ENCODE data around the gene CDKAL1. TPM values are rescaled to one million over a fixed set of nuclear protein-coding genes. Genes with fewer than 3 reads are reported as not detected.

The CDKAL1 gene
- total and polyA plus RNA-seq, 9 of the 15 experiments (the other 6 are each of a cell fraction or from before 2014, with no cell fraction given) = 11.2 to 36.3 (median 20.1) TPM

DNA sequence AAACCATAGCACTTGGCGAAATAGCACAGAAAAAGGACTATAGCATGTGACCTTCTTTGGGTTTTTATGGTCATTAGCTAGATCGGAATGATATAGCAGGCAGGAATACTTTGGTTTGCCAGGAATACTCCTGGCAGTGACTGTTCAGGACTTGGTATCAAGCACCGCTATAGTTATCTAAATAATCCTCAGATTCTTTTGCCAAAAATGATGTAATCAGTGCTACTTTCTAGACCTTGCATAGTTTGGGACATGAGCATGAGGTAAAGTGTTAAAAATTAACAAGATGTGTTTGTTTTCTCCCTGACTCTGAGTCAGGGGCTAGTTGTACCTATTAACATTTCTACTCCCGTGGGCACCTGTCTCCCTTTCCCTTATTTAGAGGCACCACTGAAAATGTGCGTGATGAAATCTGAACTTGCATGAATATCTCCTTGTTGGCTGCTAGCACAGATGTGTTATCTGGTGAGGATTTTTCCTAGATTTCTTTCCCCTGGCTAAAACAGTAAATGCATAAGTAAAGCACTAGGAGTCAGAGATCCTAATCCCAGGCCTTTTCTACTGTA is 511.0 kb downstream of the CDKAL1 start:
- in situ Hi-C loops (cut with MboI) = no loop called here
- H4K20me1 ChIP-seq (replicated peaks; ENCODE audit: control insufficient read depth, insufficient read depth, low read length) = no peaks in the 10 kb centered on the region
- no peak overlapping the region for H3K27ac ChIP-seq (ENCODE audit: extremely low read depth, low read depth, low read length)
- WGBS (ENCODE audit: insufficient coverage, low coverage, missing lambda C conversion rate) = 57% methylated on average over 5 of the region's 5 CpGs
- no peak overlapping the region for H2AFZ ChIP-seq (ENCODE audit: low read depth, low read length)
- ChIA-PET POLR2A (no interaction called here), CTCF (ENCODE audit: low intra/inter-chr PET ratio) (no interaction called here)
- intact Hi-C loops (cut with micrococcal nuclease) = no loop called here
- H3K9ac ChIP-seq (ENCODE audit: insufficient read depth in 1 of 2, low read depth in 2 of 2, low read length in 2 of 2) = no peak overlapping the region
- H3K9me1 ChIP-seq (ENCODE audit: control insufficient read depth, insufficient read depth, low read length) = no peaks in the 10 kb centered on the region
- H3K4me1 ChIP-seq (replicated peaks in 1 of 2; ENCODE audit: control insufficient read depth in 2 of 2, insufficient read depth in 2 of 2, low read length in 2 of 2) = no peaks in the 10 kb centered on the region
- no peak overlapping the region for H3K4me3 ChIP-seq
- H3K79me2 ChIP-seq (ENCODE audit: control insufficient read depth, insufficient read depth, low read length) = no peaks in the 10 kb centered on the region
- no peak for FAIRE-seq
- DNase-seq (ENCODE audit: extremely low read depth in 1 of 4, low spot score in 3 of 4) = no peak
- no peaks in the 10 kb centered on the region for H3K36me3 ChIP-seq (ENCODE audit: control insufficient read depth, insufficient read depth, low read length)
- no TSS peak for BruUV-seq (replicated peaks)
- TF ChIP-seq ZNF695 (CRISPR knock-in tag; IDR thresholded peaks at IDR 0.05) (no peak), ELF2 (CRISPR knock-in tag; IDR thresholded peaks at IDR 0.05) (no peak), RBM15 (IDR thresholded peaks at IDR 0.05; ENCODE audit: insufficient read depth, low read length) (no peak), LARP7 (IDR thresholded peaks at IDR 0.05) (no peak), CREBBP (IDR thresholded peaks at IDR 0.05; ENCODE audit: low read depth, low read length) (no peak), FOXO4 (CRISPR knock-in tag; IDR thresholded peaks at IDR 0.05) (no peak), TCFL5 (CRISPR knock-in tag; conservative IDR thresholded peaks at IDR 0.05) (no peak), KDM4B (IDR thresholded peaks at IDR 0.05; ENCODE audit: borderline replicate concordance in 2 of 2, low read depth in 1 of 2) (no peak), PYGO2 (tag; IDR thresholded peaks at IDR 0.05) (no peak), PML (IDR thresholded peaks at IDR 0.05; ENCODE audit: low read length) (no peak), SMARCB1 (IDR thresholded peaks at IDR 0.05; ENCODE audit: insufficient read length, low read depth) (no peak), TCF3 (CRISPR knock-in tag; IDR thresholded peaks at IDR 0.05) (no peak), ZNF57 (CRISPR knock-in tag; IDR thresholded peaks at IDR 0.05) (no peak), ZBTB1 (CRISPR knock-in tag; IDR thresholded peaks at IDR 0.05; ENCODE audit: borderline replicate concordance, low read depth) (no peak), THRAP3 (IDR thresholded peaks at IDR 0.05; ENCODE audit: borderline replicate concordance) (no peak), SOX6 (IDR thresholded peaks at IDR 0.05) (no peak), NCOA4 (IDR thresholded peaks at IDR 0.05; ENCODE audit: partially characterized antibody) (no peak)
- TF ChIP-seq, protein P1, sequence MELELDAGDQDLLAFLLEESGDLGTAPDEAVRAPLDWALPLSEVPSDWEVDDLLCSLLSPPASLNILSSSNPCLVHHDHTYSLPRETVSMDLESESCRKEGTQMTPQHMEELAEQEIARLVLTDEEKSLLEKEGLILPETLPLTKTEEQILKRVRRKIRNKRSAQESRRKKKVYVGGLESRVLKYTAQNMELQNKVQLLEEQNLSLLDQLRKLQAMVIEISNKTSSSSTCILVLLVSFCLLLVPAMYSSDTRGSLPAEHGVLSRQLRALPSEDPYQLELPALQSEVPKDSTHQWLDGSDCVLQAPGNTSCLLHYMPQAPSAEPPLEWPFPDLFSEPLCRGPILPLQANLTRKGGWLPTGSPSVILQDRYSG (tag; conservative IDR thresholded peaks at IDR 0.05; ENCODE audit: low read depth) = no peak
- TF ChIP-seq, protein P2, sequence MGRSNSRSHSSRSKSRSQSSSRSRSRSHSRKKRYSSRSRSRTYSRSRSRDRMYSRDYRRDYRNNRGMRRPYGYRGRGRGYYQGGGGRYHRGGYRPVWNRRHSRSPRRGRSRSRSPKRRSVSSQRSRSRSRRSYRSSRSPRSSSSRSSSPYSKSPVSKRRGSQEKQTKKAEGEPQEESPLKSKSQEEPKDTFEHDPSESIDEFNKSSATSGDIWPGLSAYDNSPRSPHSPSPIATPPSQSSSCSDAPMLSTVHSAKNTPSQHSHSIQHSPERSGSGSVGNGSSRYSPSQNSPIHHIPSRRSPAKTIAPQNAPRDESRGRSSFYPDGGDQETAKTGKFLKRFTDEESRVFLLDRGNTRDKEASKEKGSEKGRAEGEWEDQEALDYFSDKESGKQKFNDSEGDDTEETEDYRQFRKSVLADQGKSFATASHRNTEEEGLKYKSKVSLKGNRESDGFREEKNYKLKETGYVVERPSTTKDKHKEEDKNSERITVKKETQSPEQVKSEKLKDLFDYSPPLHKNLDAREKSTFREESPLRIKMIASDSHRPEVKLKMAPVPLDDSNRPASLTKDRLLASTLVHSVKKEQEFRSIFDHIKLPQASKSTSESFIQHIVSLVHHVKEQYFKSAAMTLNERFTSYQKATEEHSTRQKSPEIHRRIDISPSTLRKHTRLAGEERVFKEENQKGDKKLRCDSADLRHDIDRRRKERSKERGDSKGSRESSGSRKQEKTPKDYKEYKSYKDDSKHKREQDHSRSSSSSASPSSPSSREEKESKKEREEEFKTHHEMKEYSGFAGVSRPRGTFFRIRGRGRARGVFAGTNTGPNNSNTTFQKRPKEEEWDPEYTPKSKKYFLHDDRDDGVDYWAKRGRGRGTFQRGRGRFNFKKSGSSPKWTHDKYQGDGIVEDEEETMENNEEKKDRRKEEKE (IDR thresholded peaks at IDR 0.05; ENCODE audit: borderline replicate concordance in 1 of 2, control insufficient read depth in 1 of 2, low read depth in 2 of 2, low read length in 1 of 2) = no peak
- H3K9me3 ChIP-seq (replicated peaks; ENCODE audit: control insufficient read depth, insufficient read depth, low read depth, low read length) = no peaks in the 10 kb centered on the region
- ATAC-seq = no peak
- no peak overlapping the region for H3K4me2 ChIP-seq (ENCODE audit: insufficient read depth, low read length)
- no peaks in the 10 kb centered on the region for H3K27me3 ChIP-seq (ENCODE audit: control insufficient read depth in 2 of 2, insufficient read depth in 2 of 2, low read length in 2 of 2)

All from K562 (cell line).